ENCODE results near the gene CCNY. TPM values are rescaled to one million over a fixed set of nuclear protein-coding genes. Genes with fewer than 3 reads are reported as not detected.

Gene CCNY
- total RNA-seq, 1 donor from 2014 or later, result 37.5 TPM

- TF ChIP-seq CTCF (IDR thresholded peaks at IDR 0.05), result no peak
- no peak overlapping the region for H3K4me3 ChIP-seq
- peaks cover 0 to 4% of the 10 kb centered on the region in 2 donors for H3K4me1 ChIP-seq
- no peaks in the 10 kb centered on the region for H3K27me3 ChIP-seq
- no peaks in the 10 kb centered on the region for H3K36me3 ChIP-seq
- H3K27ac ChIP-seq, result no peak overlapping the region
- intact Hi-C loops (cut with DNase I), result no loop called here
- no peak for DNase-seq (ENCODE audit: low spot score in 2 of 2)
- no peaks in the 10 kb centered on the region for H3K9me3 ChIP-seq
These were observed 276.2 kb downstream of the CCNY start for GRCh38 chr10:35612385-35613106.

- intact Hi-C loops (cut with DNase I), result no loop called here
- Histone ChIP-seq H3K4me3 (no peak overlapping the region), H3K9me3 (no peaks in the 10 kb centered on the region), H3K27ac (no peak overlapping the region), H3K4me1 (peaks cover 0 to 4% of the 10 kb centered on the region in 2 donors), H3K27me3 (no peaks in the 10 kb centered on the region), H3K36me3 (no peaks in the 10 kb centered on the region)
- no peak for DNase-seq (ENCODE audit: low spot score in 2 of 2)
- no peak for TF ChIP-seq CTCF (IDR thresholded peaks at IDR 0.05)
These were observed 276.8 kb downstream of the CCNY start for GRCh38 chr10:35613107-35613440.

- H3K27ac ChIP-seq, result no peak overlapping the region
- no peak overlapping the region for H3K4me3 ChIP-seq
- intact Hi-C loops (cut with DNase I), result no loop called here
- H3K27me3 ChIP-seq, result no peaks in the 10 kb centered on the region
- H3K9me3 ChIP-seq, result no peaks in the 10 kb centered on the region
- no peaks in the 10 kb centered on the region for H3K36me3 ChIP-seq
- peak in 1 of 3 experiments; percentile 36 for TF ChIP-seq CTCF (IDR thresholded peaks at IDR 0.05)
- no peaks in the 10 kb centered on the region for H3K4me1 ChIP-seq
- no peak for DNase-seq (ENCODE audit: low spot score in 2 of 2)
These were observed 277.4 kb downstream of the CCNY start for GRCh38 chr10:35613597-35614226.

GRCh38 chr10:35614312-35614711 lies 278.0 kb downstream of the CCNY start:
- no peaks in the 10 kb centered on the region for H3K36me3 ChIP-seq
- no peak overlapping the region for H3K27ac ChIP-seq
- intact Hi-C loops (cut with DNase I), result no loop called here
- no peaks in the 10 kb centered on the region for H3K9me3 ChIP-seq
- no peak for TF ChIP-seq CTCF (IDR thresholded peaks at IDR 0.05)
- DNase-seq (ENCODE audit: low spot score in 2 of 2), result no peak
- H3K4me1 ChIP-seq, result no peaks in the 10 kb centered on the region
- no peak overlapping the region for H3K4me3 ChIP-seq
- H3K27me3 ChIP-seq, result no peaks in the 10 kb centered on the region

Other genes with a start within 250 kb of the CCNY start
- 9.7 TPM for gene CUL2, start 246.2 kb upstream of the CCNY start, total RNA-seq
- gene CREM, start 209.7 kb upstream of the CCNY start, total RNA-seq, result 14.9 TPM

Data from ascending aorta (tissue), 2 donors.